GM20000 (cell line): ENCODE data around the gene ALX4.

ENCODE experiments used
- DNase-seq: peaks from one replicate; pipeline ENCODE4 v3.0.0; 2012; ENCODE audit warnings: low spot score
- TF ChIP-seq, protein P1 (sequence below): IDR thresholded peaks from 2 replicates; pipeline ENCODE4 v1.5.1; 2012; ENCODE audit warnings: mild to moderate bottlenecking, control low read depth; ENCODE audit errors: extremely low read depth, missing control alignments

ALX4 gene

GRCh38 chr11:44270403-44271273 lies 39.3 kb downstream of the ALX4 start:
- TF ChIP-seq, protein P1, sequence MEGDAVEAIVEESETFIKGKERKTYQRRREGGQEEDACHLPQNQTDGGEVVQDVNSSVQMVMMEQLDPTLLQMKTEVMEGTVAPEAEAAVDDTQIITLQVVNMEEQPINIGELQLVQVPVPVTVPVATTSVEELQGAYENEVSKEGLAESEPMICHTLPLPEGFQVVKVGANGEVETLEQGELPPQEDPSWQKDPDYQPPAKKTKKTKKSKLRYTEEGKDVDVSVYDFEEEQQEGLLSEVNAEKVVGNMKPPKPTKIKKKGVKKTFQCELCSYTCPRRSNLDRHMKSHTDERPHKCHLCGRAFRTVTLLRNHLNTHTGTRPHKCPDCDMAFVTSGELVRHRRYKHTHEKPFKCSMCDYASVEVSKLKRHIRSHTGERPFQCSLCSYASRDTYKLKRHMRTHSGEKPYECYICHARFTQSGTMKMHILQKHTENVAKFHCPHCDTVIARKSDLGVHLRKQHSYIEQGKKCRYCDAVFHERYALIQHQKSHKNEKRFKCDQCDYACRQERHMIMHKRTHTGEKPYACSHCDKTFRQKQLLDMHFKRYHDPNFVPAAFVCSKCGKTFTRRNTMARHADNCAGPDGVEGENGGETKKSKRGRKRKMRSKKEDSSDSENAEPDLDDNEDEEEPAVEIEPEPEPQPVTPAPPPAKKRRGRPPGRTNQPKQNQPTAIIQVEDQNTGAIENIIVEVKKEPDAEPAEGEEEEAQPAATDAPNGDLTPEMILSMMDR = no peak
- no peak for DNase-seq

DNA sequence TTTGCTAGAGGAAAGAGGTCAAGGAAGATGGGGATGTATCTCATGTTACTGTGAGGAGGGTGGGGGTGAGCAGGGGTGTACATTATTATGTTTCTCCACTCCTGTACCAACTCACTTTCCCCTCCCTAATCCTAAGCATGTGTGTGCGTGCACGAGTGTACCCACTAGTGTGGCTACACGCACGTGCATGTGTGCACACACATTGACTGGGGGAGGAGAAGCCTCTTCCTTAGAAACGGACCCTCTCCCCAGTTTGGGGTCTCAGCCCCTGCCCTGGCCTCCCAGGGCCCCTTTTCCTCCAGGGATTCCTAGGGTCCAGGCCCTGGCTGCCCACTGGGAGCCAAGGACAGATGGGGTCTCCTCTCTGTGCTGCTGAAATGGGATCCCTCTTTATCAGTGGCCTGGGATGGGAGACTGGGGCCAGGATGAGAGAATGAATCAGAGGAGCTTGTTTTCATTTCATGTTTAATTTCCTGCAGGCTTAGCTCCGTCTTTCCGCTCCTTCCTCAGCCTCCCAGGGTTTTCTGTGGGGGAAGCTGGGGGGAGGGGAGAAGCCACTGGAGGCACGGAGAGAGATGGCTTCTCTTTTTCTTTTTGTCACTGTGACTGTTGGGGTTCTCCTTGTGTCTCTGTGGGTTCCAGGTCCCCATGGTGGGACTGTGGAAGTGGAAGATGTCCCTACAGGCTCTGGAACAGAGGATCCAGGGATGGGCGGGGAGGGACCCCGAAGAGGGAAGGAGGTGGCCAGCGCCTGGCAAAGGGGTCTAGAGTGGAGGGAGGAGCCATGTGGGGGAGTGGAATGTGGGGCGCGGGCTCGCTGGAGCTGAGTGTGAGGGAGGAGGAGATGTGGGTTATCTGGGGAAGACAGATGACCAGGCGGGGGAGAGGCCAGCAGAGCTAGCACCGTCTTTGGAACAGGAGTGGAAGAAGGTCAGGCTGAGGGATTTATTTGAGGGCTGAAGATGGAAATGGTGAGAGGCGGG lies 40.3 kb downstream of the ALX4 start:
- no peak for DNase-seq
- TF ChIP-seq, protein P1 = no peak

GRCh38 chr11:44268614-44269080 lies 41.3 kb downstream of the ALX4 start:
- TF ChIP-seq, protein P1 = no peak

GRCh38 chr11:44267750-44268613 lies 42.0 kb downstream of the ALX4 start:
- DNase-seq = no peak
- TF ChIP-seq, protein P1 = no peak

More at GRCh38 chr11:44268614-44269080, 41.3 kb downstream of the ALX4 start:
- no peak for DNase-seq

GRCh38 chr11:44267006-44267749 lies 42.8 kb downstream of the ALX4 start:
- no peak for DNase-seq
- TF ChIP-seq, protein P1 = no peak

GRCh38 chr11:44266056-44266780 lies 43.7 kb downstream of the ALX4 start:
- TF ChIP-seq, protein P1 = no peak
- DNase-seq = no peak
